GM12878 (cell line): ENCODE measurements around the gene AUNIP. TPM values are rescaled to one million over a fixed set of nuclear protein-coding genes. Genes with fewer than 3 reads are reported as not detected.

ENCODE experiments used
- ATAC-seq: fragments of 200-7000 bp; cut with Tn5 transposase; 3 replicates; pipeline ENCODE4 v1.9.1; 2020; ENCODE audit warnings: mild to moderate bottlenecking, moderate library complexity
- BruUV-seq: library from RNA; stranded (reverse); fragments of 400-500 nt; replicated peaks from 2 replicates; lab custom pipeline; 2021; lab: Mats Ljungman, UMichigan
- CTCF ChIA-PET: fragments of 300-600 bp; sonication (Branson Sonifier 250); formaldehyde crosslinking; extraction: SDS; loops from one replicate; lab custom pipeline; 2021; ENCODE audit warnings: inconsistent platforms; lab: Yijun Ruan, JAX
- POLR2A ChIA-PET: fragments of 350-600 bp; formaldehyde crosslinking; extraction: SDS; loops from one replicate; lab custom pipeline; 2021; ENCODE audit warnings: inconsistent platforms; lab: Charles Lee
- RAD21 ChIA-PET: fragments of 300-600 bp; sonication (Branson Sonifier 250); formaldehyde crosslinking; loops from one replicate; lab custom pipeline; 2023; ENCODE audit warnings: antibody characterized with exemption; ENCODE audit not compliant: unreplicated experiment; lab: Charles Lee
- SMC1A ChIA-PET: fragments of 300-600 bp; sonication (Branson Sonifier 250); formaldehyde crosslinking; loops from one replicate; lab custom pipeline; 2023; ENCODE audit not compliant: unreplicated experiment, uncharacterized antibody; lab: Charles Lee
- DNase-seq: peaks from one replicate; pipeline ENCODE4 v3.0.0-alpha.2; 2011; ENCODE audit warnings: low read depth, low spot score
- FAIRE-seq: peaks from 3 replicates; lab custom pipeline; 2011; peaks lifted over from hg19 to GRCh38; lab: Jason Lieb, UNC
- H2AFZ ChIP-seq: 2 replicates; pipeline ENCODE4 v1.6.0; 2011; ENCODE audit warnings: low read depth, low read length, control low read depth; ENCODE audit not compliant: control insufficient read depth
- H3K27ac ChIP-seq: 2 replicates; pipeline ENCODE4 v1.5.1; 2011; ENCODE audit warnings: control low read depth; ENCODE audit not compliant: control insufficient read depth, insufficient read depth
- H3K27me3 ChIP-seq, 2 experiments: replicated peaks in 1 of 2; 2 replicates each; pipeline versions ENCODE4 v1.6.0 to v1.6.1; 2011; ENCODE audit warnings: low read length in 1 of 2; ENCODE audit not compliant: control insufficient read depth in 2 of 2, insufficient read depth in 2 of 2
- H3K36me3 ChIP-seq, 2 experiments: 2 replicates each; pipeline ENCODE4 v1.5.1; 2011; ENCODE audit warnings: low read length in 1 of 2; ENCODE audit not compliant: control insufficient read depth in 2 of 2, insufficient read depth in 2 of 2
- H3K4me1 ChIP-seq: 2 replicates; pipeline ENCODE4 v1.6.1; 2011; ENCODE audit warnings: mild to moderate bottlenecking, low read length, moderate library complexity, mixed read lengths; ENCODE audit not compliant: control insufficient read depth, insufficient read depth
- H3K4me2 ChIP-seq: 2 replicates; pipeline ENCODE4 v1.6.0; 2011; ENCODE audit warnings: control low read depth; ENCODE audit not compliant: control insufficient read depth, insufficient read depth
- H3K4me3 ChIP-seq: fragments of 200-600 bp; sonication (generic); 2 replicates; pipeline ENCODE4 v1.5.1; 2016
- H3K79me2 ChIP-seq: 2 replicates; pipeline ENCODE4 v1.6.0; 2011; ENCODE audit warnings: low read length; ENCODE audit not compliant: control insufficient read depth, insufficient read depth
- H3K9ac ChIP-seq: 2 replicates; pipeline ENCODE4 v1.8.0; 2011; ENCODE audit warnings: low read length, control low read depth, mixed read lengths; ENCODE audit not compliant: control insufficient read depth, insufficient read depth
- H3K9me3 ChIP-seq: replicated peaks from 3 replicates; pipeline ENCODE4 v1.5.1; 2011; ENCODE audit warnings: mild to moderate bottlenecking, low read length; ENCODE audit not compliant: control insufficient read depth, insufficient read depth
- H4K20me1 ChIP-seq: 2 replicates; pipeline ENCODE4 v1.6.0; 2011; ENCODE audit not compliant: control insufficient read depth, insufficient read depth
- MTA2 ChIP-seq: fragments of 450-650 bp; IDR thresholded peaks from 2 replicates; pipeline ENCODE4 v1.6.1; 2016; ENCODE audit warnings: low read depth, mild to moderate bottlenecking, moderate library complexity
- STAT1 ChIP-seq: fragments of 450-650 bp; conservative IDR thresholded peaks from 2 replicates; pipeline ENCODE4 v1.6.1; 2014; ENCODE audit warnings: antibody characterized with exemption, mild to moderate bottlenecking
- SUPT20H ChIP-seq: IDR thresholded peaks from 2 replicates; pipeline ENCODE4 v1.6.1; 2011; ENCODE audit warnings: low read depth, mild to moderate bottlenecking, low read length, moderate library complexity, borderline replicate concordance; ENCODE audit not compliant: control insufficient read depth
- WRNIP1 ChIP-seq: IDR thresholded peaks from 2 replicates; pipeline ENCODE4 v1.6.1; 2011; ENCODE audit warnings: low read depth, low read length, improper control_type of control experiment, borderline replicate concordance
- ZZZ3 ChIP-seq: IDR thresholded peaks from 2 replicates; pipeline ENCODE4 v1.6.1; 2011; ENCODE audit warnings: low read depth; ENCODE audit not compliant: control insufficient read depth, insufficient read length
- WGBS: methylation state at CpG from one replicate; pipeline ENCODE4 v1.1.6; 2016; ENCODE audit warnings: low lambda C conversion rate; ENCODE audit not compliant: insufficient replicate concordance, insufficient coverage; ENCODE audit errors: missing lambda C conversion rate; 5-methylcytosine and 5-hydroxymethylcytosine counted together
- in situ Hi-C: fragments of 300-500 bp; cut with MboI; formaldehyde crosslinking; loops from 9 replicates; pipeline ENCODE4 v1.14.3; 2018; ENCODE audit warnings: mixed read lengths
- intact Hi-C: fragments of 100-400 bp; cut with micrococcal nuclease; formaldehyde crosslinking; loops from one replicate; pipeline ENCODE4 v1.14.2; 2022; ENCODE audit not compliant: unreplicated experiment
- polyA plus RNA-seq, 11 experiments: library from polyadenylated mRNA; depleted of rRNA in 4 of 11; unstranded in 6 of 11; stranded (reverse) in 5 of 11; fragments of >200 nt; fragmentation: Nextera tagmentation in 4 of 11; fragmentation: Illumina TruSeq in 1 of 11; extraction: Ambion mirVana in 4 of 11; extraction: Trizol in 1 of 11; gene quantifications; 1 replicate in 1 of 11; 2 replicates in 10 of 11; pipeline versions ENCODE4 v1.2.1 to v1.2.3, GENCODE V29; 2011 to 2016; ENCODE audit warnings: inconsistent platforms in 2 of 11, missing spikeins in 2 of 11, low read depth in 1 of 11
- total RNA-seq, 4 experiments: library from RNA; depleted of rRNA in 3 of 4; stranded (reverse); fragments of >200 nt in 3 of 4; fragmentation: Illumina TruSeq in 1 of 4; extraction: Trizol in 1 of 4; gene quantifications; 2 replicates each; pipeline versions ENCODE4 v1.2.1 to v1.2.3, GENCODE V29; 2013 to 2021
- TF ChIP-seq, protein P1 (sequence below): fragments of 450-650 bp; IDR thresholded peaks from 2 replicates; pipeline ENCODE4 v1.6.1; 2016; ENCODE audit warnings: mild to moderate bottlenecking
- TF ChIP-seq, protein P2 (sequence below): IDR thresholded peaks from 2 replicates; pipeline ENCODE4 v1.6.1; 2012; ENCODE audit warnings: mild to moderate bottlenecking, low read depth, low read length
- TF ChIP-seq, protein P3 (sequence below): IDR thresholded peaks from 2 replicates; pipeline ENCODE4 v1.6.1; 2011; ENCODE audit warnings: mild to moderate bottlenecking, low read depth, low read length, moderate library complexity; ENCODE audit not compliant: insufficient replicate concordance

The AUNIP gene
- total and polyA plus RNA-seq, 10 of the 15 experiments (the other 5 are each of a cell fraction or from before 2014, with no cell fraction given): 3.9 to 20.0 (median 12.7) TPM

DNA sequence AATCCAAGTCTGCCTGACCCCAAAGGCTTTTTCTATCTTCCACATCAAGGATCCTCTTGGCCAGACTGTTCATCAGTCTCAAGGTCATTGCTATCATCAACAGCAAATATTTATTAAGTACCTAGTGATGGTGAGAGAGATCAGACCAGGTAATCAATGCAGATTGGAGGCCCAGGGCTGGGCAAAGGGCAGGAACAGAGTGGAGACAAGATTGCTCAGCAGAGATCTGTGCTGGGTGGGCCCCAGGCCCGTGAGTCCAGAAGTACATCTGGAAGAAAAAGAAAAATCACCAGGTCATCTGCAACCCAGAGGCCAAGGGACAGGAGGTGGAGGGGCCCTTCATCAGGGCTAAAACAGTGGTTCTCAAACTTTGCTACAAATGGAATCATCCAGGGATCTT, 26.3 kb upstream of the AUNIP start:
- ChIA-PET SMC1A (no interaction called here), POLR2A (no interaction called here), CTCF (interaction anchor here (1.5 kb wide), 1 partner anchor 20 kb away, joined by 4 read pairs; the partner anchor contains the start of gene STMN1), RAD21 (no interaction called here)
- no peak overlapping the region for H3K27ac ChIP-seq
- intact Hi-C loops (no loop called here), in situ Hi-C loops (no loop called here)
- no peaks in the 10 kb centered on the region for H3K79me2 ChIP-seq
- no peaks in the 10 kb centered on the region for H4K20me1 ChIP-seq
- 0% methylated on average over 1 of the region's 1 CpG for WGBS
- H3K27me3 ChIP-seq: no peaks in the 10 kb centered on the region; a peak in 1 of 4 replicates
- BruUV-seq: no TSS peak
- no peak for TF ChIP-seq SUPT20H
- TF ChIP-seq WRNIP1: no peak
- TF ChIP-seq, protein P1, sequence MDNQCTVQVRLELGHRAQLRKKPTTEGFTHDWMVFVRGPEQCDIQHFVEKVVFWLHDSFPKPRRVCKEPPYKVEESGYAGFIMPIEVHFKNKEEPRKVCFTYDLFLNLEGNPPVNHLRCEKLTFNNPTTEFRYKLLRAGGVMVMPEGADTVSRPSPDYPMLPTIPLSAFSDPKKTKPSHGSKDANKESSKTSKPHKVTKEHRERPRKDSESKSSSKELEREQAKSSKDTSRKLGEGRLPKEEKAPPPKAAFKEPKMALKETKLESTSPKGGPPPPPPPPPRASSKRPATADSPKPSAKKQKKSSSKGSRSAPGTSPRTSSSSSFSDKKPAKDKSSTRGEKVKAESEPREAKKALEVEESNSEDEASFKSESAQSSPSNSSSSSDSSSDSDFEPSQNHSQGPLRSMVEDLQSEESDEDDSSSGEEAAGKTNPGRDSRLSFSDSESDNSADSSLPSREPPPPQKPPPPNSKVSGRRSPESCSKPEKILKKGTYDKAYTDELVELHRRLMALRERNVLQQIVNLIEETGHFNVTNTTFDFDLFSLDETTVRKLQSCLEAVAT: no peak
- no peak for TF ChIP-seq MTA2
- TF ChIP-seq, protein P2, sequence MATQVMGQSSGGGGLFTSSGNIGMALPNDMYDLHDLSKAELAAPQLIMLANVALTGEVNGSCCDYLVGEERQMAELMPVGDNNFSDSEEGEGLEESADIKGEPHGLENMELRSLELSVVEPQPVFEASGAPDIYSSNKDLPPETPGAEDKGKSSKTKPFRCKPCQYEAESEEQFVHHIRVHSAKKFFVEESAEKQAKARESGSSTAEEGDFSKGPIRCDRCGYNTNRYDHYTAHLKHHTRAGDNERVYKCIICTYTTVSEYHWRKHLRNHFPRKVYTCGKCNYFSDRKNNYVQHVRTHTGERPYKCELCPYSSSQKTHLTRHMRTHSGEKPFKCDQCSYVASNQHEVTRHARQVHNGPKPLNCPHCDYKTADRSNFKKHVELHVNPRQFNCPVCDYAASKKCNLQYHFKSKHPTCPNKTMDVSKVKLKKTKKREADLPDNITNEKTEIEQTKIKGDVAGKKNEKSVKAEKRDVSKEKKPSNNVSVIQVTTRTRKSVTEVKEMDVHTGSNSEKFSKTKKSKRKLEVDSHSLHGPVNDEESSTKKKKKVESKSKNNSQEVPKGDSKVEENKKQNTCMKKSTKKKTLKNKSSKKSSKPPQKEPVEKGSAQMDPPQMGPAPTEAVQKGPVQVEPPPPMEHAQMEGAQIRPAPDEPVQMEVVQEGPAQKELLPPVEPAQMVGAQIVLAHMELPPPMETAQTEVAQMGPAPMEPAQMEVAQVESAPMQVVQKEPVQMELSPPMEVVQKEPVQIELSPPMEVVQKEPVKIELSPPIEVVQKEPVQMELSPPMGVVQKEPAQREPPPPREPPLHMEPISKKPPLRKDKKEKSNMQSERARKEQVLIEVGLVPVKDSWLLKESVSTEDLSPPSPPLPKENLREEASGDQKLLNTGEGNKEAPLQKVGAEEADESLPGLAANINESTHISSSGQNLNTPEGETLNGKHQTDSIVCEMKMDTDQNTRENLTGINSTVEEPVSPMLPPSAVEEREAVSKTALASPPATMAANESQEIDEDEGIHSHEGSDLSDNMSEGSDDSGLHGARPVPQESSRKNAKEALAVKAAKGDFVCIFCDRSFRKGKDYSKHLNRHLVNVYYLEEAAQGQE: no peak
- TF ChIP-seq STAT1: no peak
- no peak for TF ChIP-seq ZZZ3
- TF ChIP-seq, protein P3, sequence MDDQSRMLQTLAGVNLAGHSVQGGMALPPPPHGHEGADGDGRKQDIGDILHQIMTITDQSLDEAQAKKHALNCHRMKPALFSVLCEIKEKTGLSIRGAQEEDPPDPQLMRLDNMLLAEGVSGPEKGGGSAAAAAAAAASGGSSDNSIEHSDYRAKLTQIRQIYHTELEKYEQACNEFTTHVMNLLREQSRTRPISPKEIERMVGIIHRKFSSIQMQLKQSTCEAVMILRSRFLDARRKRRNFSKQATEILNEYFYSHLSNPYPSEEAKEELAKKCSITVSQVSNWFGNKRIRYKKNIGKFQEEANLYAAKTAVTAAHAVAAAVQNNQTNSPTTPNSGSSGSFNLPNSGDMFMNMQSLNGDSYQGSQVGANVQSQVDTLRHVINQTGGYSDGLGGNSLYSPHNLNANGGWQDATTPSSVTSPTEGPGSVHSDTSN: no peak
- ATAC-seq: no peak
- no peaks in the 10 kb centered on the region for H3K4me1 ChIP-seq
- no peaks in the 10 kb centered on the region for H3K36me3 ChIP-seq
- no peak for DNase-seq
- no peak overlapping the region for H3K9ac ChIP-seq
- H3K4me2 ChIP-seq: no peak overlapping the region
- no peaks in the 10 kb centered on the region for H3K9me3 ChIP-seq
- peak; percentile 23 for FAIRE-seq
- H3K4me3 ChIP-seq: no peak overlapping the region
- no peak overlapping the region for H2AFZ ChIP-seq
